Measurements from ENCODE around the gene CD8A. TPM values are rescaled to one million over a fixed set of nuclear protein-coding genes. Genes with fewer than 3 reads are reported as not detected.

The CD8A gene
- total and polyA plus RNA-seq, 10 of the 15 experiments (the other 5 are each of a cell fraction or from before 2014, with no cell fraction given) = 0.15 to 0.43 TPM; not detected in 8

DNA sequence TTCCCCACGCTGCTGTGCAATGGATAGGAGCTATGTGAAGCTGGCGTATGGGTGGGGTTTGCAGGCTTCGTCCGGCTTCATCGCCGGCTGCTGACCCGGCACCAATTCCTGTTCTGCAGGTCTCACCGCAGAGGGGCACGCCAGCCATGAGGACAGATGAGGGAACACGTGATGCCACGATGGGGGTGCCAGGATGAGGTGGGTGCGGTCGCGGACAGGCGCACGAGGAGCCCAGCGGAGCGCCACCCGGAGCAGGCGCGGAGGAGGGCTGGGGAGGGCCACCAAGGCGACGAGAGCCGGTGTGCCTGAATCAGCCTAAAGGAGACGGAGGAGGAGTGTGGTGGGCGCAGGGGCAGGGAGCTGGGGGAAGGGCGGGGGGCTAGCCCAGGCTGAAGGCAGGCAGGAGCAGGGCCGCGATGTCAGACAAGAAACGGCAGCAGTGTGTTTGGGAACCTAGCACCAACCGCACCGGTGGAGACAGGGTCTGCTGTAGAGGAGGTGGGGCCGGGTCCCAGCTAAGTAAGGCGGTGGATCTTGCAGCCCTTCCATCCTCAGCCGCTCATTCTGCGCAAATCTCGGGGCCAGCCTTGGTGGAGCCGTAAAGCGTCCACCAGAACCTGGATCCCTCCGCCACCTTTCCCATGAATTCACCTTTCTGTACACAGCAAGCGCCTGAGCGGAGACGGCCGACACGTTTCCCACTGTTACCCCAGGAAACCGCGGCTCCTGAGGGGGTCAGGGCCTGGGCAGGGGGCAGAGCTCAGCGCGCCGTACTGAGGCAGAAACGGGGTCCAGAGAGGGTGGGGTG, 17.0 kb upstream of the CD8A start (continued):
- 0 out of 2 replicates have a peak, but pooled peaks have one; percentile 15 for TF ChIP-seq EZH2 (IDR thresholded peaks at IDR 0.05; ENCODE audit: borderline replicate concordance, control insufficient read depth, low read depth, low read length)

- FAIRE-seq = no peak
- RAD21 ChIA-PET (ENCODE audit: unreplicated experiment) = interaction anchor here (0.7 to 1.8 kb wide), 2 partner anchors 40 to 411 kb away, joined by 3 to 6 read pairs; no protein-coding TSS in a partner anchor
- H3K27me3 ChIP-seq (replicated peaks in 1 of 2; ENCODE audit: control insufficient read depth in 2 of 2, insufficient read depth in 2 of 2, low read length in 1 of 2) = peaks cover 11 to 19% of the 10 kb centered on the region in 2 experiments
Observed at GRCh38 chr2:86807133-86807467, 16.4 kb upstream of the CD8A start.

More at GRCh38 chr2:86807133-86807467, 16.4 kb upstream of the CD8A start:
- DNase-seq (ENCODE audit: low read depth, low spot score) (no peak), ATAC-seq (no peak)
- Histone ChIP-seq H3K4me3 (0 out of 2 replicates have a peak overlapping the region, but pooled peaks have one; percentile 40), H3K4me1 (ENCODE audit: control insufficient read depth, insufficient read depth, low read length) (peaks cover 5% of the 10 kb centered on the region; the same call in 1 of the 2 replicates), H3K79me2 (ENCODE audit: control insufficient read depth, insufficient read depth, low read length) (no peaks in the 10 kb centered on the region), H3K9ac (ENCODE audit: control insufficient read depth, insufficient read depth, low read length) (no peak overlapping the region), H3K4me2 (ENCODE audit: control insufficient read depth, insufficient read depth) (peak overlapping the region; percentile 73), H3K9me3 (replicated peaks; ENCODE audit: control insufficient read depth, insufficient read depth, low read length) (no peaks in the 10 kb centered on the region), H3K36me3 (ENCODE audit: control insufficient read depth in 2 of 2, insufficient read depth in 2 of 2, low read length in 1 of 2) (no peaks in the 10 kb centered on the region), H3K27ac (ENCODE audit: control insufficient read depth, insufficient read depth) (no peak overlapping the region), H4K20me1 (ENCODE audit: control insufficient read depth, insufficient read depth) (no peaks in the 10 kb centered on the region), H2AFZ (ENCODE audit: control insufficient read depth, low read depth, low read length) (no peak overlapping the region)
- BruUV-seq (replicated peaks) = no TSS peak
- SMC1A ChIA-PET (ENCODE audit: uncharacterized antibody, unreplicated experiment) = interaction anchor here (1.5 to 2.3 kb wide), 2 partner anchors 26 to 43 kb away, joined by 3 to 11 read pairs; no protein-coding TSS in a partner anchor
- TF ChIP-seq YY1 (IDR thresholded peaks at IDR 0.05; ENCODE audit: low read depth, low read length) (no peak), DPF2 (IDR thresholded peaks at IDR 0.05) (no peak), FOS (IDR thresholded peaks at IDR 0.05; ENCODE audit: borderline replicate concordance, extremely low read depth, insufficient read length) (no peak)
- CTCF ChIA-PET = interaction anchor here (1.3 to 1.5 kb wide), 2 partner anchors 9 to 42 kb away, joined by 6 to 11 read pairs; no protein-coding TSS in a partner anchor
- in situ Hi-C loops (cut with MboI) (loop anchor here (25.0 kb wide), 1 partner anchor 405 kb away; no protein-coding TSS in a partner anchor), intact Hi-C loops (cut with micrococcal nuclease; ENCODE audit: unreplicated experiment) (no loop called here)
- POLR2A ChIA-PET = no interaction called here
- WGBS (ENCODE audit: insufficient coverage, insufficient replicate concordance, low lambda C conversion rate, missing lambda C conversion rate) = 37% methylated on average over 11 of the region's 11 CpGs
